NB4 (cell line): ENCODE measurements around the gene SCAPER.

Experiments
- MYC ChIP-seq: IDR thresholded peaks from 2 replicates; pipeline ENCODE4 v1.6.1; 2011; ENCODE audit warnings: low read depth, low read length
- POLR2A ChIP-seq: IDR thresholded peaks from 2 replicates; pipeline ENCODE4 v1.6.1; 2011; ENCODE audit warnings: mild to moderate bottlenecking; ENCODE audit not compliant: insufficient read length; ENCODE audit errors: extremely low read depth
- TF ChIP-seq, protein P1 (sequence below): IDR thresholded peaks from one replicate; pipeline ENCODE4 v1.5.1; 2012; ENCODE audit warnings: low read depth, low read length

DNA sequence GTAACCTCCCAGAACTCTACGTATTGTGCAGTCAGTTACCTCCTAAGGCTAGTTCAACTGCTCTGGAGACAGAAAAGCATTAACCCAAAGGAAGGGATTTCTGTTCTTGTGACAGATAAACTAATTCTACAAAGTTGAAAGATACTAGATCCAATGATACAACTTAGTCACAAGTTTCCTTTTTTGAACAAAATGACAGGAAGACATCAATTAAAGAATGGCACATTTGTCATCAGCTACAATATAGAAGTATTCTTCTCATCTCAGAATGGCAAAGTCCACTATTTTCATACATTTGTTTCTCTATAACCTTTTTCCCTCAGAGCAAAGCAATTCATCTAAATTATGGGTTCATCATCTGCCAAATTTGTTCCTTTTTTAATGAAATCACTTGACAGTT, 524.9 kb downstream of the SCAPER start:
- TF ChIP-seq POLR2A (no peak), MYC (no peak)
- TF ChIP-seq, protein P1, sequence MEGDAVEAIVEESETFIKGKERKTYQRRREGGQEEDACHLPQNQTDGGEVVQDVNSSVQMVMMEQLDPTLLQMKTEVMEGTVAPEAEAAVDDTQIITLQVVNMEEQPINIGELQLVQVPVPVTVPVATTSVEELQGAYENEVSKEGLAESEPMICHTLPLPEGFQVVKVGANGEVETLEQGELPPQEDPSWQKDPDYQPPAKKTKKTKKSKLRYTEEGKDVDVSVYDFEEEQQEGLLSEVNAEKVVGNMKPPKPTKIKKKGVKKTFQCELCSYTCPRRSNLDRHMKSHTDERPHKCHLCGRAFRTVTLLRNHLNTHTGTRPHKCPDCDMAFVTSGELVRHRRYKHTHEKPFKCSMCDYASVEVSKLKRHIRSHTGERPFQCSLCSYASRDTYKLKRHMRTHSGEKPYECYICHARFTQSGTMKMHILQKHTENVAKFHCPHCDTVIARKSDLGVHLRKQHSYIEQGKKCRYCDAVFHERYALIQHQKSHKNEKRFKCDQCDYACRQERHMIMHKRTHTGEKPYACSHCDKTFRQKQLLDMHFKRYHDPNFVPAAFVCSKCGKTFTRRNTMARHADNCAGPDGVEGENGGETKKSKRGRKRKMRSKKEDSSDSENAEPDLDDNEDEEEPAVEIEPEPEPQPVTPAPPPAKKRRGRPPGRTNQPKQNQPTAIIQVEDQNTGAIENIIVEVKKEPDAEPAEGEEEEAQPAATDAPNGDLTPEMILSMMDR = no peak
